Mammary epithelial cell (primary cell): Measurements from ENCODE around the gene TAF10.

Experiments
- CTCF ChIP-seq, 2 donors: IDR thresholded peaks in 1 of 2; conservative IDR thresholded peaks in 1 of 2; 2 replicates each; pipeline ENCODE4 v1.5.1; 2011 to 2012; ENCODE audit warnings: inconsistent platforms in 2 of 2, low read length in 2 of 2, mild to moderate bottlenecking in 2 of 2, control low read depth in 1 of 2, low read depth in 1 of 2; ENCODE audit not compliant: insufficient read depth in 1 of 2; ENCODE audit errors: extremely low read depth in 1 of 2
- EZH2 ChIP-seq: IDR thresholded peaks from 2 replicates; pipeline ENCODE4 v1.6.1; 2012; ENCODE audit warnings: low read length, inconsistent platforms, borderline replicate concordance

- no peak for TF ChIP-seq CTCF (conservative IDR thresholded peaks at IDR 0.05 in 1 of 2, IDR thresholded peaks at IDR 0.05 in 1 of 2; ENCODE audit: extremely low read depth in 1 of 2, insufficient read depth in 1 of 2, low read depth in 1 of 2, low read length in 2 of 2)
- no peak for TF ChIP-seq EZH2
These were observed 39.8 kb downstream of the TAF10 start for GRCh38 chr11:6572215-6572614.
